Measurements from ENCODE around the gene HMGXB3.
A peak's percentile ranks its signal among the peaks of the same experiment; 100 is the strongest.
"Not testable (repeated sequence)": the region's sequence is repeated elsewhere in the genome, so short reads cannot be mapped to it uniquely, and the experiment has no call there.

HMGXB3 gene

DNA sequence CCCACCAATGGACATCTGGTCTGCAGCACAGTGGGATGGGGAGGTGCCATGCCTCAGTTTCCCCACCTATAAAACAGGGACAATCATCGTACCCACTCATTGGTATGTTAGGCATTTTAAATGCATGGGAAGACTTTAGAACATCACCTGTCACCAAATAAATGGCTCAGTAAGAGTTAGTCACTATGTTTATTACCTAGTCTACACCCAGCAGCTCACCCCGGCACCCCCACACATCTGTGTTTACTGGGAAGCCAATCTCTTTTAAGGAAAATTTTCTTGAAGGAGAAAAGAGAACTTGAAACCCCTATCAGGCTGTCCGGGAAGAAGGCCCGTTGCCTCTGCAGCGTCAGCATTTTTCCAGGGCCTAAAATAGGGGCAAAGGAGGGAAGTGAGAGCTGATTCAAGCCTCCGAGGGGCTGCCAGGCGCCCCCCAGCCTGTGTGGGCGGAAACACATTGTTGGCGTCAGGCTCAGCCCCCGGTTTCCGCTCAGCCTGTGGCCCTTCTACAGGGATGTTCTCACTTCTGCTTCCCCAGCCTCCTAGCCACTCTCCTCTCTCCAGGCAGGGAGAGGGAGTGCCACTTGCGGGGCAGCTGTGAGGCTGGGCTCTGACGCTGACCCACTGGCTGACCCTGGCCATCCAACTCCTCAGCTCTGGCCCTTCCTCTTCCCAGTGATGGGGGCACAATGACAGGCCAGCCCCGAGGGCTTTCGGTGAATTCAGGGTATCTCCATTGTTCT is 81.2 kb downstream of the HMGXB3 start:
- no peaks in the 10 kb centered on the region for H3K9me3 Mint-ChIP-seq
- peaks cover 63% of the 10 kb centered on the region for H3K27me3 Mint-ChIP-seq
- H3K36me3 Mint-ChIP-seq (ENCODE audit: insufficient read depth): peaks cover 1% of the 10 kb centered on the region
- H3K27ac Mint-ChIP-seq (ENCODE audit: low read depth): no peak overlapping the region
- peak; percentile 56 for ATAC-seq (replicated peaks; ENCODE audit: extremely low read depth, poor library complexity, severe bottlenecking)
- DNase-seq (ENCODE audit: low spot score in 2 of 2): no peak
- no peak overlapping the region for H3K4me3 Mint-ChIP-seq
- H3K4me1 Mint-ChIP-seq: no peaks in the 10 kb centered on the region

DNA sequence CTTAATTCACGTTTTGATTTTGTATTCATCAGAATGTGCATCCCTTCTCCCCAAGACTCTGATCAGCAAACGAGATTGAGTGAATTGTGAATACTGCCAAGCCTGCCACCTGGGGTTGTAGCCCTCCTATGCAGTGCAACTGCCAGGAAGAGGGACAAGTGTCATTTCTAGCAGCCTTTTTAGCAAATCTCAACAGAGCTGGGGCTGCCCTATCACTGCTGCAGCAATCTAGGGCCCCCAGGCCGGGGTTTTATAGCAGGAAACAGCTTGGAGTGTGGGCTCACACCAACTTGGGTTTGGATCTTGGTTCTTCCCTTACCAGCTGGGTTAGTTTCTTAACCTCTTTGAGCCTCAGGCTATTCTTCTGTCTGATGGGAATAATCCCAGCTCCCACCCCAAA is 81.8 kb downstream of the HMGXB3 start:
- H3K4me3 Mint-ChIP-seq: no peak overlapping the region
- ATAC-seq (replicated peaks; ENCODE audit: extremely low read depth, poor library complexity, severe bottlenecking) (no peak), DNase-seq (ENCODE audit: low spot score in 2 of 2) (no peak)
- H3K27me3 Mint-ChIP-seq: peaks cover 70% of the 10 kb centered on the region
- H3K4me1 Mint-ChIP-seq: no peaks in the 10 kb centered on the region
- no peaks in the 10 kb centered on the region for H3K9me3 Mint-ChIP-seq
- peaks cover 1% of the 10 kb centered on the region for H3K36me3 Mint-ChIP-seq (ENCODE audit: insufficient read depth)
- no peak overlapping the region for H3K27ac Mint-ChIP-seq (ENCODE audit: low read depth)

DNA sequence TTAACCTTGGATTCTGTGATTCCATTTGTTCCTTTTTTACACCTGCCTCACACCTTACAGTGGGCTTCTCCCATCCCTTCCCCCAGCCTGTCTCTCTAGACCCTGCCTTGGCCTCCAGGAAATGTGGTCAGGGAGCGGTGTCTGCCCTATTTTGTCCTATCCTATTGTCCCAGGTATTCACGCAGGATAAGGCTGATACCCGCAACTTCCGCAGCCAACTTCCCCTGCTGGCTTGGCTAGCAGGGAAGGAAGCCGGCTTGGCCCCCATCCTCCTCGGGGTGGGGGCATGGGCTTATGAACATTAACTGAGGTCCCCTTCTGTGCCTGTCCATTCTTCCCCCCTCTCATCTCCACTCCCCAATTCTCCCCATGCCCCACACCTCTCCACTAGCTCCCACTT is 82.3 kb downstream of the HMGXB3 start:
- H3K4me3 Mint-ChIP-seq: no peak overlapping the region
- H3K36me3 Mint-ChIP-seq (ENCODE audit: insufficient read depth): peaks cover 1% of the 10 kb centered on the region
- peaks cover 75% of the 10 kb centered on the region for H3K27me3 Mint-ChIP-seq
- DNase-seq (ENCODE audit: low spot score in 2 of 2) (no peak), ATAC-seq (replicated peaks; ENCODE audit: extremely low read depth, poor library complexity, severe bottlenecking) (no peak)
- H3K4me1 Mint-ChIP-seq: no peaks in the 10 kb centered on the region
- H3K27ac Mint-ChIP-seq (ENCODE audit: low read depth): no peak overlapping the region
- no peaks in the 10 kb centered on the region for H3K9me3 Mint-ChIP-seq

DNA sequence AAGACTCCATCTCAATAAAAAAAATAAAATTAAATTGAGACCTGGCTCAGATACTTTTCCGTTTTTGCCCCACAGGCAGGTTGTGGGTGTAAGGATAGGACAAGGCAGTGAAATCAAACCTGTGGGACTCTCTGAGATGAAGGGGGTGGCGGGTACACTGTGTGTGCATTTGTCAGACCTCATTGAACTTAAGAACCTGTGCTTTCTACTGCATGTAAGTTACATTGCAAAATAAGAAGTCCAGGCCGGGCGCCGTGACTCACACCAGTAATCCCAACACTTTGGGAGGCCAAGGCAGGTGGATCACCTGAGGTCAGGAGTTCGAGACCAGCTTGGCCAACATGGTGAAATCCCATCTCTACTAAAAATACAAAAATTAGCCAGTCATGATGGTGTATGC is 84.2 kb downstream of the HMGXB3 start:
- H3K27me3 Mint-ChIP-seq: peaks cover 75% of the 10 kb centered on the region
- H3K4me3 Mint-ChIP-seq; H3K9me3 Mint-ChIP-seq; H3K4me1 Mint-ChIP-seq; DNase-seq (ENCODE audit: low spot score in 2 of 2); H3K27ac Mint-ChIP-seq (ENCODE audit: low read depth); H3K36me3 Mint-ChIP-seq (ENCODE audit: insufficient read depth); ATAC-seq (replicated peaks; ENCODE audit: extremely low read depth, poor library complexity, severe bottlenecking): not testable (repeated sequence)

DNA sequence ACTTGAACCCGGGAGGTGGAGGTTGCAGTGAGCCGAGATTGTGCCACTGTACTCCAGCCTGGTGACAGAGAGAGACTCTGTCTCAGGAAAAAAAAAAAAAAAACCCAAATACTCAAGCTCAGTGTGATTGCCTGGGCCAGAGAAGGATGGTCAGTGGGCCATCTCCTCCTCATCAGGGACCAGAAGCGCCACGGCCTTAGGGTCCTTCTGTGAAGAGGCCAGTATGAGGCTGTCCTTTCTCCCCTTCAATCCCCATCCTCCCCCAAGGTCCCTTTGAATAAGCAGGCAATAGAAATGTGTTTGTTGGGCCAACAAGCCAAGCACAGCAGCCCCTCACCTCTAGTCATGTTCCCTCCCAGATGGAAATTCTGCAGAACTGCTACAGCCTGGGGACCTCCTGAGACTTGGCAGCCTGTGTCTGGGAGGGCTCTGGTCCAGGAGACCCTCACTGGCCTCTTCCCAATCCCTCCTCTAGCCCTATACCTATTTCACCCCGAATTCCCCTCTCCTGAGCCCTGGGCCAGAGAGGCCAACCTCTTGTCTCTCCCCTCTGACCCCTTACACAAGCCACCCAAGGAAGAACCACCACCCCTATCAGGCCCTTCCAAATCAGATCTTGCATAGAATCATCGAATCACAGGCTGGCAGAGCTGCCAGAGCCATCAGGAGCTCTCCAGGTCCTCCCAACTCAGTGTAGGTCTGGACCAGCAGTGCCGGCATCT is 84.8 kb downstream of the HMGXB3 start:
- DNase-seq (ENCODE audit: low spot score in 2 of 2) (no peak), ATAC-seq (replicated peaks; ENCODE audit: extremely low read depth, poor library complexity, severe bottlenecking) (no peak)
- no peaks in the 10 kb centered on the region for H3K36me3 Mint-ChIP-seq (ENCODE audit: insufficient read depth)
- H3K4me1 Mint-ChIP-seq: no peaks in the 10 kb centered on the region
- H3K4me3 Mint-ChIP-seq: no peak overlapping the region
- H3K9me3 Mint-ChIP-seq: no peaks in the 10 kb centered on the region
- H3K27me3 Mint-ChIP-seq: peaks cover 74% of the 10 kb centered on the region
- H3K27ac Mint-ChIP-seq (ENCODE audit: low read depth): no peak overlapping the region

DNA sequence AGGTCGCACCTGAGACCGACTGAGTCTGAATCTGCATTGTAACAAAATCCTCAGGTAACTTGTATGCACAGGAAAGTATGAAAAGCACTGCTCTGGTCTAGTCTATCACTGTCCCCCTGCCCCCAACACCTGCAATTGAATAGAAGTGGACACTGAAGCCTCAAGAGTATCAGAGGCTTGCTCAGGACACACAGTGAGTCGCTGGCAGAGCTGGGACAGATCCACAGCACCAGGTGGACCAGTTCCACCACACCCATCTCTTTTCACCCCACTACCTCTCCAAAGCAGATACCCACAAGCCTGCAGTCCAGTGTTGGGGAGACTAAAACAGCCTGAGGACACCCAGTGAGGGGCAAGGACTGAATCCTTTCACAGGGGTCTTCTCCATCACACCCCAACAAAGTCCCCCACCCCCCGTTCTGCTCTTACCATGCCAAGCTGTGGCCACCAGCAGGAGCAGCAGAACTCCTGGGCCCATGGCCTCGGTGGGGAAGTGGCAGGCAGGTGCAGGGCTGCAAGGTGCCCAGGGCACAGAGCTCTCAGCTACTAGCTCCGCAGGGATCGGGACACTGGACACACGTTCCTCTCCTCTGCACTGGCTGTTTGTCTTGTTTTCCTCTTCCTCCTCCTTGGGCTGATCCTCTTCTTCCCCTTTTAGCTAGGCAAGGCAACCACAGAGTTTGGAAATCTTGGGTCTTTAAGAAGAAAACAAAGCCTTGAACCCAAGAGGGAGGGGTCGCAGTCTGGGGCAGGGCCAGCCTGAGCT is 85.6 kb downstream of the HMGXB3 start, which contains the start of gene CSF1R:
TSS of gene CSF1R (minus strand) at position 605 of the 766 bp plus-strand sequence. CDS start at position 478, 127 bp downstream.
- Mint-ChIP-seq H3K4me3 (no peak within 1 kb of the TSS), H3K9me3 (no peaks in the 10 kb centered on the region), H3K27me3 (peaks cover 82% of the 10 kb centered on the region), H3K27ac (ENCODE audit: low read depth) (no peak within 1 kb of the TSS), H3K36me3 (ENCODE audit: insufficient read depth) (no peaks in the 10 kb centered on the region), H3K4me1 (no peaks in the 10 kb centered on the region)
- ATAC-seq (replicated peaks; ENCODE audit: extremely low read depth, poor library complexity, severe bottlenecking): no peak
- no peak for DNase-seq (ENCODE audit: low spot score in 2 of 2)

DNA sequence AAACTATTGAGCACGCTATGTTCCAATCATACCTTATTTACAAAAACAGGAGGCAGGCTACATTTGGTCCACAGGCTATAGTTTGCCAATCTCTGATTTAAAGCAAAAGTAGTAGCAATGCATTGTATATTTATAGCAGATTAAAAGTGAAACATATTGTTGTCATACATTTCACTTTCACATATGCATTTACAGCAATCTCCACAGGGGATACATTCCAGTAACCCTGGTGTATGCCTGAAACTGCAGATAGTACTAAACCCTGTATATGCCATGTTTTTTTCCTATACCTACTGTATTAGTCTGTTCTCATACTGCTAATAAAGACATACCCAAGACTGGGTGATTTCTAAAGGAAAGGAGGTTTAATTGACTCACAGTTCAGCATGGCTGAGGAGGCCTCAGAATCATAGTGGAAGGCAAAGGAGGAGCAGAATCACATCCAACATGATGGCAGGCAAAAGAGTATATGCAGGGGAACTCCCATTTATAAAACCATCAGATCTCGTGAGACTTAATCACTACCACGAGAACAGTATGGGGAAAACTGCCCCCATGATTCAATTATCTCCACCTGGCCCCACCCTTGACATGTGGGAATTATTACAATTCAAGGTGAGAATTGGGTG is 91.7 kb downstream of the HMGXB3 start:
- Mint-ChIP-seq H3K36me3 (ENCODE audit: insufficient read depth) (no peaks in the 10 kb centered on the region), H3K4me3 (no peak overlapping the region), H3K27ac (ENCODE audit: low read depth) (no peak overlapping the region), H3K9me3 (no peaks in the 10 kb centered on the region), H3K27me3 (peaks cover 79% of the 10 kb centered on the region), H3K4me1 (no peaks in the 10 kb centered on the region)
- no peak for DNase-seq (ENCODE audit: low spot score in 2 of 2)
- ATAC-seq (replicated peaks; ENCODE audit: extremely low read depth, poor library complexity, severe bottlenecking): no peak

DNA sequence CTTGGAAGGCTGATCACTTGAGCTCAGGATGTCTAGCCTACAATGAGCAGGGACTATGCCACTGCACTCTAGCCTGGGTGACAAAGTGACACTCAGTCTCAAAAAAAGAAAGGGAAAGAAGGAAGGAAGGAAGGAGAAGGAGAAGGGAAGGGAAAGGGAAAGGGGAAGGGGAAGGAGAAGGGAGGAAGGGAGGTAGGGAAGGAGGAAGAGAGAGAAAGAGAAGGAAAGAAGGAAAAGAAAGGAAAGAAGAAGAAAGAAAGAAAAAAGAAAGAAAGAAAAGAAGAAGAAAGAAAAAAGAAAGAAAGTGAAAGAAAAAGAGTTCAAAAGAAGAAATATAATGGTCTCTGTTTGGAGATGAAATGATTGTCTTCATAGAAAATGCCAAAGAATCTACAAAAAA is 96.6 kb downstream of the HMGXB3 start:
- Mint-ChIP-seq H3K4me1 (no peaks in the 10 kb centered on the region), H3K27ac (ENCODE audit: low read depth) (no peak overlapping the region), H3K36me3 (ENCODE audit: insufficient read depth) (no peaks in the 10 kb centered on the region), H3K9me3 (no peaks in the 10 kb centered on the region), H3K27me3 (peaks cover 57% of the 10 kb centered on the region), H3K4me3 (no peak overlapping the region)
- ATAC-seq (replicated peaks; ENCODE audit: extremely low read depth, poor library complexity, severe bottlenecking): no peak
- DNase-seq (ENCODE audit: low spot score in 2 of 2): no peak

DNA sequence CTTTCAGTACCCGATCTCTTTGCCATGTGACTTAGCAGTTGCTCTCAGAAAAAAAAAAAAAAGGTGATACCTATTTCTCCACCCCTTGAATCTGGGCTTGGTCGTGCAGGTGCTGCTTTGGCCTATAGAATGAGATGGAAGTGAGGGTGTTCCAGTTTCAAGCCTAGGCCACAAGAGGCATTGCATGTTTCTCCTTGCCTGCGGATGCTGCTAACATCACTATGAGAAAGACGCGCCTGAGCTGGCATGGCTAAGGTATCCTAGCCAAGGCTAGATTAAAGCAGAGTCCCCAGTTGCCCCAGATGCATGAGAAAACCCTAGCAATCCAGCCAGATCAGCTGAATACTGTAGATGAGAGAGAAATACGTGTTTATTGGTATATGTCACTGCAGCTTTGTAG is 100.5 kb downstream of the HMGXB3 start:
- Mint-ChIP-seq H3K27me3 (peaks cover 21% of the 10 kb centered on the region), H3K27ac (ENCODE audit: low read depth) (no peak overlapping the region), H3K4me1 (no peaks in the 10 kb centered on the region), H3K9me3 (no peaks in the 10 kb centered on the region), H3K4me3 (no peak overlapping the region), H3K36me3 (ENCODE audit: insufficient read depth) (no peaks in the 10 kb centered on the region)
- DNase-seq (ENCODE audit: low spot score in 2 of 2) (no peak), ATAC-seq (replicated peaks; ENCODE audit: extremely low read depth, poor library complexity, severe bottlenecking) (no peak)
